AG04450 (cell line): ENCODE data around the gene EHHADH. TPM values are rescaled to one million over a fixed set of nuclear protein-coding genes. Genes with fewer than 3 reads are reported as not detected.
A peak's percentile ranks its signal among the peaks of the same experiment; 100 is the strongest.
"Not testable (repeated sequence)": the region's sequence is repeated elsewhere in the genome, so short reads cannot be mapped to it uniquely, and the experiment has no call there.

Experiments
- CTCF ChIA-PET: fragments of 300-600, 350-600 bp; formaldehyde crosslinking; extraction: SDS; loops from one replicate; lab custom pipeline; 2022; ENCODE audit warnings: antibody characterized with exemption, inconsistent platforms; lab: Charles Lee
- POLR2A ChIA-PET: fragments of 350-600 bp; formaldehyde crosslinking; extraction: SDS; loops from one replicate; lab custom pipeline; 2021; ENCODE audit warnings: antibody characterized with exemption, inconsistent platforms; lab: Yijun Ruan, JAX
- DNase-seq: peaks from one replicate; pipeline ENCODE4 v3.0.0-alpha.2; 2011; ENCODE audit warnings: low read depth, low spot score
- H3K27ac ChIP-seq: one replicate; pipeline ENCODE4 v1.5.1; 2012; ENCODE audit warnings: low read depth, low read length, control low read depth
- H3K27me3 ChIP-seq: one replicate; pipeline ENCODE4 v1.6.0; 2012; ENCODE audit warnings: low read length; ENCODE audit not compliant: control insufficient read depth, insufficient read depth
- H3K4me3 ChIP-seq: 2 replicates; pipeline ENCODE4 v1.5.1; 2011; ENCODE audit warnings: mild to moderate bottlenecking, low read depth, low read length, control low read depth
- H3K9me3 ChIP-seq: 2 replicates; pipeline ENCODE4 v1.5.1; 2012; ENCODE audit warnings: low read length; ENCODE audit not compliant: control insufficient read depth, insufficient read depth
- CTCF ChIP-seq: IDR thresholded peaks from 2 replicates; pipeline ENCODE4 v1.5.1; 2011; ENCODE audit warnings: low read depth, low read length, control low read depth, inconsistent platforms
- polyA minus RNA-seq: library from RNA; depleted of rRNA, polyadenylated mRNA; stranded (reverse); fragments of >200 nt; gene quantifications from 2 replicates; pipeline ENCODE4 v1.2.3, GENCODE V29; 2011; rRNA and poly(A)+ RNA removed
- polyA plus RNA-seq: library from polyadenylated mRNA; depleted of rRNA; stranded (reverse); fragments of >200 nt; gene quantifications from 2 replicates; pipeline ENCODE4 v1.2.3, GENCODE V29; 2011; rRNA removed

The EHHADH gene
- polyA plus RNA-seq (3.2 and 4.2 TPM in 2 replicates), polyA minus RNA-seq (4.0 and 7.1 TPM in 2 replicates)

- H3K27ac ChIP-seq: no peak within 1 kb of the TSS
- POLR2A ChIA-PET: interaction anchor here (0.7 kb wide), 2 partner anchors 25 to 198 kb away, joined by 3 to 6 read pairs; no protein-coding TSS in a partner anchor
Observed at GRCh38 chr3:185253645-185254410, at the start of gene EHHADH. Gene EHHADH (minus strand): TSS chr3:185254049. CDS start chr3:185254022, 27 bp downstream.

GRCh38 chr3:185299918-185300426 lies 46.1 kb upstream of the EHHADH start:
- H3K4me3 ChIP-seq, CTCF ChIA-PET, H3K27me3 ChIP-seq, H3K27ac ChIP-seq, H3K9me3 ChIP-seq, DNase-seq: not testable (repeated sequence)
- POLR2A ChIA-PET: interaction anchor here (0.7 kb wide), 1 partner anchor 241 kb away, joined by 5 read pairs; no protein-coding TSS in a partner anchor

More at GRCh38 chr3:185253645-185254410, at the start of gene EHHADH:
- H3K9me3 ChIP-seq: no peaks in the 10 kb centered on the region
- no peaks in the 10 kb centered on the region for H3K27me3 ChIP-seq
- CTCF ChIA-PET: interaction anchor here (0.6 kb wide), 1 partner anchor 379 kb away, joined by 7 read pairs; no protein-coding TSS in a partner anchor
- H3K4me3 ChIP-seq: peak within 1 kb of the TSS; percentile 72
- DNase-seq: no peak
- TF ChIP-seq CTCF: no peak

GRCh38 chr3:185297867-185298266 lies 44.0 kb upstream of the EHHADH start:
- CTCF ChIA-PET: interaction anchor here (0.7 to 1.2 kb wide), 3 partner anchors 10 to 979 kb away, joined by 3 to 4 read pairs (median 4); no protein-coding TSS in a partner anchor
- Histone ChIP-seq H3K9me3 (no peaks in the 10 kb centered on the region), H3K4me3 (no peak overlapping the region), H3K27me3 (no peaks in the 10 kb centered on the region), H3K27ac (no peak overlapping the region)
- no peak for TF ChIP-seq CTCF
- POLR2A ChIA-PET: interaction anchor here (0.7 kb wide), 1 partner anchor 40 kb away, joined by 4 read pairs; no protein-coding TSS in a partner anchor
- DNase-seq: no peak

GRCh38 chr3:185292238-185292637 lies 38.4 kb upstream of the EHHADH start:
- POLR2A ChIA-PET: no interaction called here

More at GRCh38 chr3:185292238-185292637, 38.4 kb upstream of the EHHADH start:
- Histone ChIP-seq H3K9me3 (no peaks in the 10 kb centered on the region), H3K4me3 (no peak overlapping the region), H3K27me3 (no peaks in the 10 kb centered on the region), H3K27ac (no peak overlapping the region)
- CTCF ChIA-PET: interaction anchor here (1.1 kb wide), 2 partner anchors 16 to 61 kb away, joined by 5 to 6 read pairs; no protein-coding TSS in a partner anchor
- DNase-seq: no peak
- TF ChIP-seq CTCF: no peak
